Naive thymus-derived CD8-positive, alpha-beta T cell (primary cell): Measurements from ENCODE around the gene IER5L. TPM values are rescaled to one million over a fixed set of nuclear protein-coding genes. Genes with fewer than 3 reads are reported as not detected.

Experiments
- ATAC-seq, 2 donors: fragments of 150-1000 bp; cut with Tn5 transposase in 1 of 2; sonication (Bioruptor Pico), chemical (Tn5 transposase) in 1 of 2; 1 replicate in 1 of 2; 2 replicates in 1 of 2; pipeline ENCODE4 v1.10.0; 2021; ENCODE audit warnings: mild to moderate bottlenecking in 2 of 2, moderate library complexity in 2 of 2
- POLR2A ChIA-PET: fragments of 350-600 bp; sonication (Branson Sonifier 250); formaldehyde crosslinking; loops from one replicate; lab custom pipeline; 2021; ENCODE audit warnings: antibody characterized with exemption; lab: Charles Lee
- DNase-seq, 10 donors: peaks; one replicate each; pipeline versions ENCODE4 v3.0.0 to v3.0.0-alpha.2; 2020 to 2022
- H3K27ac Mint-ChIP-seq, 10 donors: one replicate each; pipeline ENCODE4 v1.8.0; 2020 to 2022; ENCODE audit warnings: mild to moderate bottlenecking in 10 of 10, mixed read lengths in 10 of 10, moderate library complexity in 4 of 10, inconsistent platforms in 1 of 10
- H3K27me3 Mint-ChIP-seq, 5 donors: one replicate each; pipeline ENCODE4 v1.8.0; 2021 to 2022; ENCODE audit warnings: mixed read lengths in 5 of 5
- H3K36me3 Mint-ChIP-seq, 3 donors: one replicate each; pipeline ENCODE4 v1.8.0; 2020 to 2022; ENCODE audit warnings: mixed read lengths in 3 of 3, mild to moderate bottlenecking in 2 of 3, inconsistent platforms in 1 of 3
- H3K4me1 Mint-ChIP-seq, 4 donors: one replicate each; pipeline ENCODE4 v1.8.0; 2021 to 2022; ENCODE audit warnings: mixed read lengths in 4 of 4
- H3K4me3 Mint-ChIP-seq, 10 donors: one replicate each; pipeline ENCODE4 v1.8.0; 2020 to 2022; ENCODE audit warnings: mild to moderate bottlenecking in 10 of 10, mixed read lengths in 10 of 10, moderate library complexity in 6 of 10, inconsistent platforms in 1 of 10
- H3K9me3 Mint-ChIP-seq, 9 donors: one replicate each; pipeline ENCODE4 v1.8.0; 2020 to 2022; ENCODE audit warnings: mixed read lengths in 9 of 9, mild to moderate bottlenecking in 3 of 9, inconsistent platforms in 1 of 9, moderate library complexity in 1 of 9
- polyA plus RNA-seq, 3 donors: library from polyadenylated mRNA; unstranded; fragments of 300-500 nt; fragmentation: Illumina TruSeq; gene quantifications; one replicate each; pipeline ENCODE4 v1.2.3, GENCODE V29; 2021
- total RNA-seq, 8 experiments: library from RNA in 2 of 8; stranded (reverse) in 2 of 8; gene quantifications; one replicate each; pipeline ENCODE4 v1.2.3 and lab custom pipeline; 2021 to 2026

The IER5L gene
- total and polyA plus RNA-seq, 5 experiments from 2014 or later: 0.05 to 8.8 (median 4.0) TPM; not detected in 1

DNA sequence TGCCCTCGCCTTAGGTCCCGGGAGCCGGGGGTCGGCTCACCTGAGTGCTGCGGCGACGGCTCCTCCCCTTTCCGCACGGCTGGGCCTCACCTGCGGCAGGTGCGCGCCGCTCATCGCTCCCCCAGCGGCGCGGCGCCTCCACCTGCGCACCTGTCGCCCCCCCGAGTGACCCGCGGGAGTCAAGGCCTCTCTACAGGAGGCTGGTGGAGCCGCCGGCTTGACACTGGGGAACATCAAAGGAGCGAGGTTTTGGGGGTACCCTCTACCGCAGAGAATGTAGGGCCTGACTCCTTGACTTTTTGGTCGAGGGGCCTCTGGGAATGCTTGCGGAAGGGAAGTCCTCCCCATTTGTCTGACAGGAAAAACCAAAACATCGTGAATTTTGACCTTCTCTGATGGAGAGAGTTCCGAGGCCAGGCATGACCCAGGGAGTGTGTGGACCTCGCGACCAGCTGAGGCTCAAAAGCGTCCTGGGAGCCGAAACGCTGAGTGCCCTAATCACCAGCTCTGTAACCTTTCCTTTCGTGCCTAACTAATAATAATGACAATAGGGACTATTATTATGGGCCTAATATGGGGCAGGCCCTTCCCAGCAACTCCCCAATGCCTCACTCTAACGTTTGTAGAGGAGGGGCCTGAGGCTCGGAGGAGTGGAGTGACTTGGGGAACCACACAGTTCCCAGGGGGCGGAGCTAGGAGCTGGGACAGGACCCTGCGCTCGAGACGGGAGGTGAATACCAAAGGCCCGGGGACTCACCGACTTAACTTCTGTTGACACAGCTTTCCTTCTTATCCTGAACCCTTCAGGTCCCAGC, 714 bp upstream of the IER5L start:
- DNase-seq: no peak
- POLR2A ChIA-PET: interaction anchor here (0.6 to 6.4 kb wide), 33 partner anchors 8 to 448 kb away, joined by 3 to 92 read pairs (median 5); partner anchors contain the start of genes DOLPP1 and NTMT1
- Mint-ChIP-seq H3K27me3 (no peaks in the 10 kb centered on the region), H3K4me3 (peak overlapping the region in 5 of 10 donors; percentile 22 to 93 (median 64)), H3K4me1 (peaks cover 5 to 12% (median 6%) of the 10 kb centered on the region in 4 donors), H3K36me3 (no peaks in the 10 kb centered on the region), H3K27ac (no peak overlapping the region), H3K9me3 (no peaks in the 10 kb centered on the region)
- no peak for ATAC-seq

DNA sequence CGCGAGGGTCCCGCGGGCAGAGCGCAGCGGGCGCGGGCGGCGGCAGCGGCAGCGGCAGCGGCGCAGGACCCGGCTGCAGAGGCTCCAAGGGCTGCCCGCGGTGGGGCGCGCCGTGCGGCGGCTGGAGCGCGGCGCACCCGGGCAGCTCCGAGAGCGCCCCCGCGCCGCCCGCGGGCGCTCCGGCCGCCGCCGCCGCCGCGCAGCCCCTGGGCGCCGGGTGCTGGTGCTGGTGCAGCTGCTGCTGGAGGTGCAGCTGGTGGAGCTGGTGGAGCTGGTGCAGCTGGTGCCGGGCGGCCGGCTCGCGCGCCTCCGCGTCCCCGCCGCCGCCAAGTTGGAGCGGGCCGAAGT, 644 bp downstream of the IER5L start:
- peak in 1 of 10 donors; percentile 30 for DNase-seq
- Mint-ChIP-seq H3K4me3 (peak overlapping the region in 7 of 10 donors; percentile 86 to 95 (median 93)), H3K36me3 (no peaks in the 10 kb centered on the region)

DNA sequence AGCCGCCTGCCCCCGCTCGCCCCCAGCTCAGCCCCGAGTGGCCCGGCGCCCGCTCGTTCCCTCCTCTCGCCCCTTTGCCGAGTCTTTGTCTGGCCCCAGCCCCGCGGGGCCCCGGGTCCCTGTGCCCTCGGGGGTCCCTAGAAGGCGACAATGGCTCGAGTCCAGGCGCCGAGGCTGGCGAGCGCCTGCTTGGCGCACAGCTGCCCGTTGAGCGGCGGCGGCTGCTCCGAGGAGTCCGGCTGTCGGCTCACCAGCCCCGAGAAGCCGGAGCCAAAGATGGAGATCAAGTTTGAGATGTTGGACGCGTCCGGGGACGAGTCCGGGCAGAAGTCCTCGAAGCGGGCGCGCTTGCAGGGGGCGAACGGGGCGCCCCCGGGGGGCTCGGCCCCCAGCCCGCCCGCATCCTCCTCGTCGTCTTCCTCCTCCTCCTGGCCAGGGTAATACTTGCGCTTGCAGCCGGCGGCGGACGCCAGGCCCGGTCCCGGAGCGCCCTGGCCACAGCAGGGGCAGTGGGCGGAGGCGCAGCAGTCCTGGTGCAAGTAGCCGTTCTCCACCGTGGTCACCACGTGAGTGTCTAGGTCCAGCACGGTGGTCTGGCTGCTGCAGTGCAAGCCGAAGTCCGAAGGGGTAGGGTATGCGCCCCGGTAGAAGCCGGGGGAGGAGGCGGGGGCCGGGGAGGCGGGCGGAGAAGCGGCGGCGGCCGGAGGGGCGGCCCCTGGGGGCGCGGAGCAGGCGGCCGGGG, 1.2 kb downstream of the IER5L start:
- no peak for ATAC-seq
- H3K4me3 Mint-ChIP-seq: peak overlapping the region; percentile 87 to 96 (median 92)
- H3K27ac Mint-ChIP-seq: peak overlapping the region in 3 of 10 donors; percentile 25 to 92 (median 59)
- peak in 2 of 10 donors; percentile 14 to 19 for DNase-seq
- H3K9me3 Mint-ChIP-seq: no peaks in the 10 kb centered on the region
- H3K27me3 Mint-ChIP-seq: peaks cover 0 to 3% (median 0%) of the 10 kb centered on the region in 5 donors
- H3K36me3 Mint-ChIP-seq: no peaks in the 10 kb centered on the region
- POLR2A ChIA-PET: interaction anchor here (0.6 to 6.4 kb wide), 27 partner anchors 10 to 712 kb away, joined by 3 to 92 read pairs (median 5); partner anchors contain the start of genes C9orf50 and NTMT1
- H3K4me1 Mint-ChIP-seq: peaks cover 3 to 16% (median 8%) of the 10 kb centered on the region in 4 donors

More for the DNA sequence above, 644 bp downstream of the IER5L start:
- H3K27ac Mint-ChIP-seq: peak overlapping the region in 2 of 10 donors; percentile 82 to 86
- peaks cover 3 to 16% (median 8%) of the 10 kb centered on the region in 4 donors for H3K4me1 Mint-ChIP-seq
- ATAC-seq: peak; percentile 7 to 13
- H3K27me3 Mint-ChIP-seq: peaks cover 0 to 3% (median 0%) of the 10 kb centered on the region in 5 donors
- POLR2A ChIA-PET: interaction anchor here (0.6 to 6.4 kb wide), 31 partner anchors 10 to 712 kb away, joined by 3 to 92 read pairs (median 5); partner anchors contain the start of genes C9orf50 and NTMT1
- no peaks in the 10 kb centered on the region for H3K9me3 Mint-ChIP-seq

DNA sequence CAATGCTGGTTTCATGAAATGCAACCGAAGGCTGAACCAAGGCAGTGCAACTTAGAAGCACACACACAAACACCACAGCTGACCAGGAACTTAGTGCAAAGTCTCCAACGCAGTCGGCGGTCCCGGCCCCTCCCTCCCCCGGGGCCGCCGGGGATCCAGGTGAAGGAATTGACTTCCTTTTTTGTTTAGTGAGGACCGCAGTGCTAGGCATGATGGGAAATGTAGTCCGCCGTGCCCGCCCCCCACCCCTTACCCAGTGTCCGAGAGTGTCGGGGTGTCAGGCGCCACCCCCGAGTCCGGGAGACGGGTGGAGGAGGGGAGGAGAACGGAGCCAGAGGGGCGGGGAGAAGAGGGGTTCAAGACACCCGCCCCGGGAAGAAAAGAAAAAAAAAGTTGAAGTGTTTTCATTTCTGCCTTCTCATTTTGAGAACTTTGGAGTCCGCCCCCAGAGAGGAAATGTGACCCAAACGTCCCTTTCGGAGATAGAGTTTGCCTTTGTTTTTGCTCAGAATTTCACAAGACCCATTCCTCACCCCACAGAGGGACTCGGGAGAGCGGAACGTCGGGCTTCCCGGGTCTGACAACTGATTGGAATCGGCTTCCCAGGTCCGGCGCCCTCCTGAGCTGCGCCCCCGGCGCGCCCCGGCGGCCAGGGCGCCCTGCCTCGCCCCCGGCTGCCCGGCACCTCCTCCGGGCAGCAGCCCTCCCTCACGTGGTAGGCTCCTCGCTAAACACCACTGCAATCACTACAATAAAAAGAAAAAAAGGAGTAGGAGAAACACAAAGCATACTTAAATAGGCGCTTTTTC, 2.0 kb downstream of the IER5L start:
- ATAC-seq: peak; percentile 11 to 19
- Mint-ChIP-seq H3K9me3 (no peaks in the 10 kb centered on the region), H3K27me3 (peaks cover 0 to 3% (median 0%) of the 10 kb centered on the region in 5 donors), H3K27ac (peak overlapping the region; percentile 48 to 96 (median 84)), H3K4me3 (peak overlapping the region; percentile 87 to 96 (median 92)), H3K4me1 (peaks cover 3 to 16% (median 8%) of the 10 kb centered on the region in 4 donors), H3K36me3 (no peaks in the 10 kb centered on the region)
- POLR2A ChIA-PET: interaction anchor here (0.5 to 6.4 kb wide), 15 partner anchors 28 to 516 kb away, joined by 3 to 92 read pairs (median 19); partner anchors contain the start of gene NTMT1
- peak; percentile 32 to 84 (median 60) for DNase-seq

DNA sequence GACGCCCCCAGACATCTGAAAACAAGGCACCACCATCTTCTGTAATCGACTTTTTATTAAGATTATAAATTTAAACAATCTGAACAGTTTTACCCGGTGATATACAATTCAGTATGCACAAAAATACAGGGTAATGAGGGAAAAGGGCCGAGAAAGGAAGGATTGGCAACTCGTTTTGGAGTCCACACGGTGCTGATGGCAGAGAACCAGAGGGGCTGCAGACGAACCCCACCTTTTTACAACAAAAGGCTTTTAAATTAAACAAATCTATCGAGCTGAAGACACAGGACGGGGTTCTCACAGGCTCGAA, 2.6 kb downstream of the IER5L start:
- POLR2A ChIA-PET: interaction anchor here (0.5 to 6.4 kb wide), 12 partner anchors 9 to 516 kb away, joined by 4 to 92 read pairs (median 8); partner anchors contain the start of gene NTMT1
- Mint-ChIP-seq H3K27ac (peak overlapping the region; percentile 48 to 96 (median 84)), H3K4me3 (peak overlapping the region; percentile 87 to 96 (median 92))

DNA sequence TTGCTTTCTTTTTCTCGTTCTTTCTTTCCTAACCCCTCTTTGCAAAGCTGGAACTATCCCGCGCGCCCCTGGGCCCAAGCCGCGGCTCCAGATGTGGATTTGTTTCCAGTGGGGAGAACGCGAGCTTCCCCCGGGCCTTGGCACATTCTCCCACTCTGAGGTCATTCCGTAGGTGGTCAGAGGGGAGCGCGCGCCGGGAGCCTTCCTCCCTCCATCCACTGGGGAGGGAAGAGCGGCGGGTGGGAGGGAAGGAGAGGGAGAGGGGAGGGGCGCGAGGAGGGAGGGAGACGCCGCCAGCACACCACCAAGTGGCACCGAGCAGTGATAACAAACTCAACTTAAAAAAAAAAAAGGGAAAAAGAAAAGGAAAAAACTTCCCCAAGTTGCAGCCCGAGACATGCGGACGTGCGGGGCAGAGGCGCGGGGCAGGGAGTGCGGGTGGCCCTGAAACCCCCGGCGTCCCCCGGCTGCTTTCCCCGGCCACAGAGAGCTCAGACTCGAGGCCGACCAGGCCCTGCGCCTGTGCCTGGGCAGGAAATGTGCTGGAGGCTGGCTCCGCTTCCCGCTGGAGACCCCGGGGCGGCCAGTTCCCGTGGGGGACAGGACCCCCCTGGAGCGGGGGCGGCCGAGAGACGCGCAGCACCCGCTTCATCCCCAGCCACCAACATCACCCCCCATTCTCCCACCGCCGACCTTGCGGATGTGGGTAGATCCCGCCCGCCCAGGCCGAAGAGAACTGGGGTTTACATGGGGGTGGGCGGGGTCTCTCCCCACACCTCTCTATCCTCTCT, 3.1 kb downstream of the IER5L start:
- H3K36me3 Mint-ChIP-seq: no peaks in the 10 kb centered on the region
- POLR2A ChIA-PET: interaction anchor here (0.5 to 6.4 kb wide), 23 partner anchors 10 to 515 kb away, joined by 3 to 92 read pairs (median 6); partner anchors contain the start of gene NTMT1
- H3K27me3 Mint-ChIP-seq: peaks cover 0 to 3% (median 0%) of the 10 kb centered on the region in 5 donors
- H3K9me3 Mint-ChIP-seq: no peaks in the 10 kb centered on the region
- H3K27ac Mint-ChIP-seq: peak overlapping the region; percentile 48 to 96 (median 84)
- peak in 6 of 10 donors; percentile 7 to 43 (median 24) for DNase-seq
- H3K4me3 Mint-ChIP-seq: peak overlapping the region; percentile 87 to 96 (median 92)
- ATAC-seq: no peak
- peaks cover 3 to 18% (median 8%) of the 10 kb centered on the region in 4 donors for H3K4me1 Mint-ChIP-seq

More for the DNA sequence above, 2.6 kb downstream of the IER5L start:
- Mint-ChIP-seq H3K9me3 (no peaks in the 10 kb centered on the region), H3K4me1 (peaks cover 3 to 16% (median 8%) of the 10 kb centered on the region in 4 donors), H3K36me3 (no peaks in the 10 kb centered on the region), H3K27me3 (peaks cover 0 to 3% (median 0%) of the 10 kb centered on the region in 5 donors)
- no peak for ATAC-seq
- DNase-seq: peak in 1 of 10 donors; percentile 33

DNA sequence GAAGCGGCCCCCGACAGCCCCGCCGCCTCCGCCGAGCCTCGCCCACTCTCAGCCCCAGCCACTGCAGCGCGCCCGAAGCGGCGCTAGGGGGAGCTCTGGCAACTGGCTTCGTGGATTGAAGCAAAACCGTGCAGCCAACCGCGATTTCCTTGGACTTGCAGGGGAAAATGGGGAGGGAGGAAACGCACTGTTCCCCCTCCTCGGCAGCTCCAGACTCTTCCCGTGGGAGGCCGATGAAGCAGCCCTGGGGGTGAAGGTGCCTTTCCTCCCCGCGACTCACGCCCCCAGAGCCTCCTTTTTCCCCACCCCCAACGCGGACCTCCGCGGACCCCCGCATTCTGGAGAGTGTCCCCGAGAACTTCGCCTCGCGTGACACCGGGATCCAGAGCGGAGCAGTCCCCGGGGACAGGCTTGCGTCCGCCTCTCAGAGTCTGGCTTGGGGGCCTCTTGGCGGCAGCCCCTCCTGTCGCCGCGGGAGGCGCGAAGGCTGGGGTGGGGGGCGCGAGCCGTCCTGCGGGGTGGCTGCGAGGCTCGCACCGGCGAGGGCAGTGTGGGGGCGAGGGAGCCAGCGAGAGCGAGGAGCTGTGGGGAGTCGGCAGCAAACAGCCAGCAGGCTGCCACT, 3.8 kb downstream of the IER5L start:
- peak; percentile 63 to 86 (median 76) for DNase-seq
- Mint-ChIP-seq H3K4me1 (peaks cover 3 to 18% (median 8%) of the 10 kb centered on the region in 4 donors), H3K27ac (peak overlapping the region in 6 of 10 donors; percentile 41 to 73 (median 72)), H3K36me3 (no peaks in the 10 kb centered on the region), H3K4me3 (peak overlapping the region; percentile 77 to 95 (median 88)), H3K27me3 (peaks cover 0 to 3% (median 0%) of the 10 kb centered on the region in 5 donors), H3K9me3 (no peaks in the 10 kb centered on the region)
- peak; percentile 11 to 18 for ATAC-seq
- POLR2A ChIA-PET: interaction anchor here (0.6 to 6.4 kb wide), 21 partner anchors 9 to 451 kb away, joined by 3 to 92 read pairs (median 4); partner anchors contain the start of gene NTMT1

DNA sequence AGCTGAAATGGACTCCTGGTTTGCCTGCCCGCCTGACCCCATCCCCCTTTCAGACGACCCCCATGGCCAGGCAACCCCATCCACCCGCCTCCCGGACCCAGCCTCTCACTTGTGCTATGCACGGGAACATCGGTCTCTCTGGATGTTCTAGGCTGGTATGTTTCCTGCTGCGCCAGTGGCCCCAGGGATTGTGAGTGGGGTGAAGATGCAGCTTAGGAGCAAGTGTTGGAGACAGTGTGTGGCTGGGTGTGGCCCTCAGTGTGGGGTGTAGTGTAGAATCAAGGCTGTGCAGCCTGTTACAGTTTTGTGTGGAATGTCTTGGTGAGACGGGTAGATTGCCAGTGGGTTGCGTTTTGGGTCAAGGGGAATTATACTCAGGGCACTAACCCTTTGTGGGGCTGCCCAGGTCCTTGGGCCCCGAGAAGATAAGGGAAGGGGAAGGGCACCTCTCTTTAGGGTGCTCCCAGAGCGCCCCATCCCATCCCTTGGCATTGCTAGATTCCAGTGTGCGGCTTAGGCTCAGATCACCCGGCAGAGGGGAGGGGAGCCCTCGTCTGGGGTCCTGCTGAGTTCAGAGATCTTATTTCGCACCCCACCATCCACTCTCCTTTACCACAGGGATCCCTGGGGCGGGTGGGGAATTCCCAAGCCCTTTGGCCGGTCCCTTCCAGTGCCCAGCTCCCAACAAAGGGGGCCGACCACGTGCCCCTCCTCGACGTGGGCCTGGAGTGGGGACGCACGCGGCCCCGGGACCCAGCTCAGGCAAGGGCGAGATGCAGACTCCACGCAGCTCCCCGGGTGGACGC, 4.6 kb downstream of the IER5L start:
- Mint-ChIP-seq H3K4me1 (peaks cover 2 to 16% (median 7%) of the 10 kb centered on the region in 4 donors), H3K9me3 (no peaks in the 10 kb centered on the region), H3K36me3 (no peaks in the 10 kb centered on the region), H3K4me3 (peak overlapping the region; percentile 43 to 87 (median 67)), H3K27ac (peak overlapping the region in 3 of 10 donors; percentile 31 to 51 (median 46)), H3K27me3 (peaks cover 0 to 3% (median 0%) of the 10 kb centered on the region in 5 donors)
- peak in 1 of 10 donors; percentile 15 for DNase-seq
- no peak for ATAC-seq
- POLR2A ChIA-PET: interaction anchor here (0.9 to 6.4 kb wide), 13 partner anchors 9 to 452 kb away, joined by 3 to 92 read pairs (median 6); partner anchors contain the start of gene NTMT1

DNA sequence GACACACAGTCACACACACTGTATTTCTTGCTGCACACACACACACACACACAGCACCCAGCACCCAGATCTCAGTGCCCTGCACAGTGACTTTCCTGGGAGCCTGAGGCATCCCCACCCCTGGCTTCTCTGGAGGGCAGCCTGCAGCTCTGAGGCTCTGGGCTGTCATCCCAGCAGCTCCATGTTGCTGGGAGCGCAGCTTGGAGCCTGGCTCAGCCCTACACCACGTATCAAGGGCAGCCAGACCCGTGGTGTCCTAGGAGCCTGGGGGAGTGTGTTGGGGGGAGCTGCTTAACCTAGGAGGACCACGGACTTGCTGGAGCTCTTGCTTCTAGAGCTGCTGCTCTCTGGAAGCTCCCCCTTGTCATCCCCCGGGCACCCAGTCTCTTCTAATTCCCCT, 5.2 kb downstream of the IER5L start:
- POLR2A ChIA-PET: interaction anchor here (0.5 to 5.2 kb wide), 5 partner anchors 32 to 324 kb away, joined by 3 to 38 read pairs (median 3); no protein-coding TSS in a partner anchor
- DNase-seq: no peak
- Mint-ChIP-seq H3K27ac (no peak overlapping the region), H3K4me1 (peaks cover 5 to 19% (median 10%) of the 10 kb centered on the region in 4 donors), H3K36me3 (no peaks in the 10 kb centered on the region), H3K9me3 (no peaks in the 10 kb centered on the region), H3K27me3 (peaks cover 0 to 3% (median 0%) of the 10 kb centered on the region in 5 donors), H3K4me3 (peak overlapping the region in 3 of 10 donors; percentile 58 to 62 (median 60))
- no peak for ATAC-seq
